AG04450 (cell line): ENCODE data around the gene MACROD2. TPM values are rescaled to one million over a fixed set of nuclear protein-coding genes. Genes with fewer than 3 reads are reported as not detected.
A peak's percentile ranks its signal among the peaks of the same experiment; 100 is the strongest.

Source experiments
- CTCF ChIA-PET: fragments of 300-600, 350-600 bp; formaldehyde crosslinking; extraction: SDS; loops from one replicate; lab custom pipeline; 2022; ENCODE audit warnings: antibody characterized with exemption, inconsistent platforms; lab: Charles Lee
- POLR2A ChIA-PET: fragments of 350-600 bp; formaldehyde crosslinking; extraction: SDS; loops from one replicate; lab custom pipeline; 2021; ENCODE audit warnings: antibody characterized with exemption, inconsistent platforms; lab: Yijun Ruan, JAX
- DNase-seq: peaks from one replicate; pipeline ENCODE4 v3.0.0-alpha.2; 2011; ENCODE audit warnings: low read depth, low spot score
- H3K27ac ChIP-seq: one replicate; pipeline ENCODE4 v1.5.1; 2012; ENCODE audit warnings: low read depth, low read length, control low read depth
- H3K27me3 ChIP-seq: one replicate; pipeline ENCODE4 v1.6.0; 2012; ENCODE audit warnings: low read length; ENCODE audit not compliant: control insufficient read depth, insufficient read depth
- H3K4me3 ChIP-seq: 2 replicates; pipeline ENCODE4 v1.5.1; 2011; ENCODE audit warnings: mild to moderate bottlenecking, low read depth, low read length, control low read depth
- H3K9me3 ChIP-seq: 2 replicates; pipeline ENCODE4 v1.5.1; 2012; ENCODE audit warnings: low read length; ENCODE audit not compliant: control insufficient read depth, insufficient read depth
- CTCF ChIP-seq: IDR thresholded peaks from 2 replicates; pipeline ENCODE4 v1.5.1; 2011; ENCODE audit warnings: low read depth, low read length, control low read depth, inconsistent platforms
- polyA plus RNA-seq: library from polyadenylated mRNA; depleted of rRNA; stranded (reverse); fragments of >200 nt; gene quantifications from 2 replicates; pipeline ENCODE4 v1.2.3, GENCODE V29; 2011

MACROD2 gene
- polyA plus RNA-seq, 1 experiment = 0.02 TPM

- H3K9me3 ChIP-seq = no peaks in the 10 kb centered on the region
- H3K27me3 ChIP-seq = no peaks in the 10 kb centered on the region
- no peak overlapping the region for H3K4me3 ChIP-seq
- POLR2A ChIA-PET = no interaction called here
- no peak overlapping the region for H3K27ac ChIP-seq
- no peak for DNase-seq
- no peak for TF ChIP-seq CTCF
- CTCF ChIA-PET = no interaction called here
These were observed 1466.6 kb downstream of the MACROD2 start for GRCh38 chr20:15461938-15462337.

- Histone ChIP-seq H3K27ac (no peak overlapping the region), H3K9me3 (peaks cover 2% of the 10 kb centered on the region; the same call in 1 of the 2 replicates), H3K27me3 (no peaks in the 10 kb centered on the region), H3K4me3 (no peak overlapping the region)
- CTCF ChIA-PET = no interaction called here
- POLR2A ChIA-PET = no interaction called here
- TF ChIP-seq CTCF = no peak
- no peak for DNase-seq
These were observed 1480.2 kb downstream of the MACROD2 start for GRCh38 chr20:15475483-15475882.

GRCh38 chr20:15476186-15476585 lies 1480.9 kb downstream of the MACROD2 start:
- no peak for TF ChIP-seq CTCF
- Histone ChIP-seq H3K27ac (no peak overlapping the region), H3K27me3 (no peaks in the 10 kb centered on the region), H3K9me3 (peaks cover 2% of the 10 kb centered on the region; the same call in 1 of the 2 replicates), H3K4me3 (no peak overlapping the region)
- CTCF ChIA-PET = no interaction called here
- POLR2A ChIA-PET = no interaction called here
- DNase-seq = no peak

- Histone ChIP-seq H3K9me3 (peaks cover 2% of the 10 kb centered on the region; the same call in 1 of the 2 replicates), H3K27ac (no peak overlapping the region), H3K27me3 (no peaks in the 10 kb centered on the region), H3K4me3 (no peak overlapping the region)
- no peak for TF ChIP-seq CTCF
- ChIA-PET POLR2A (no interaction called here), CTCF (no interaction called here)
- no peak for DNase-seq
These were observed 1481.5 kb downstream of the MACROD2 start for GRCh38 chr20:15476781-15477180.

GRCh38 chr20:15482525-15482924 lies 1487.2 kb downstream of the MACROD2 start:
- POLR2A ChIA-PET = no interaction called here

More at GRCh38 chr20:15482525-15482924, 1487.2 kb downstream of the MACROD2 start:
- peaks cover 2% of the 10 kb centered on the region; the same call in 1 of the 2 replicates for H3K9me3 ChIP-seq
- DNase-seq = no peak
- H3K27ac ChIP-seq = no peak overlapping the region
- CTCF ChIA-PET = no interaction called here
- no peaks in the 10 kb centered on the region for H3K27me3 ChIP-seq
- 0 out of 2 replicates have a peak, but pooled peaks have one; percentile 3 for TF ChIP-seq CTCF
- H3K4me3 ChIP-seq = no peak overlapping the region
